Fibroblast of the aortic adventitia (primary cell): ENCODE measurements around the gene MTTP. TPM values are rescaled to one million over a fixed set of nuclear protein-coding genes. Genes with fewer than 3 reads are reported as not detected.

Experiments
- DNase-seq: peaks from one replicate; pipeline ENCODE4 v3.0.0-alpha.2; 2010; ENCODE audit warnings: low read depth
- H3K4me3 ChIP-seq: 2 replicates; pipeline ENCODE4 v1.5.1; 2011; ENCODE audit warnings: low read depth, mild to moderate bottlenecking, control low read depth, low read length, moderate library complexity
- CTCF ChIP-seq: IDR thresholded peaks from 2 replicates; pipeline ENCODE4 v1.5.1; 2011; ENCODE audit warnings: mild to moderate bottlenecking, low read length, control low read depth, inconsistent platforms; ENCODE audit not compliant: insufficient read depth
- total RNA-seq: library from RNA; depleted of rRNA; stranded (reverse); fragments of >200 nt; gene quantifications from 2 replicates; pipeline ENCODE4 v1.2.3, GENCODE V29; 2012; ENCODE audit warnings: low replicate concordance

MTTP gene
- total RNA-seq, 1 donor = 0.09 TPM

DNA sequence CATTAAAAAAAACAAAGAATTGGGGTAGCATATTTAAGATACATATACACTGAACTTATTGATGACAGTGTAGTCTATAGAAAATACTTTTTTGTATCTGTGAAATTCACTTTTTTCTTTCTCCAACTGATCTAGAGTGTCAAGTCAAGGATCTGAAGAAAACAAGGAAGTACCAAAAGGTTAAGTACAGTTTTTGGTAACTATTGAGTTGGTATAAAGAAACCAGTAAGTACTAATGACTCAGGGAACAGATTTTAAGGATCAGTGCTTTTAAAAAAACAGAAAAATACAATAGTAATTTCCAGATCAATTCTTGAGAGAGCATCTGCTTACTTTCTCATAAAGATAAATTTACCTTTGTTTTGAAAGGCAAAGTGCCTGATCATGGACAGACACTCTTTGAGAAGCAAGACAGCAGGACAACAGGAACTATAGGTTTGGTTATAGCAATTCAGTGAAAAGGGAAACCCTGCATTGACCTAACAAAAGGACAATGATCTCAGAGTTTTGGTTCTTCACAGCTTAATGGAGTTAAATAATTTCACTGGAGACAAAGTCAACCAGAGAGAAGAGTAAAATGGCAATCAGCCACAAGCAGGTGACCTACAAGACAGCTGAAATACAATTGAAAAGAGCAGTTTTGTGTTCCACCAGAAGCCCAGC lies 34.2 kb upstream of the MTTP start:
- TF ChIP-seq CTCF = no peak
- H3K4me3 ChIP-seq = no peak overlapping the region
- DNase-seq = no peak

DNA sequence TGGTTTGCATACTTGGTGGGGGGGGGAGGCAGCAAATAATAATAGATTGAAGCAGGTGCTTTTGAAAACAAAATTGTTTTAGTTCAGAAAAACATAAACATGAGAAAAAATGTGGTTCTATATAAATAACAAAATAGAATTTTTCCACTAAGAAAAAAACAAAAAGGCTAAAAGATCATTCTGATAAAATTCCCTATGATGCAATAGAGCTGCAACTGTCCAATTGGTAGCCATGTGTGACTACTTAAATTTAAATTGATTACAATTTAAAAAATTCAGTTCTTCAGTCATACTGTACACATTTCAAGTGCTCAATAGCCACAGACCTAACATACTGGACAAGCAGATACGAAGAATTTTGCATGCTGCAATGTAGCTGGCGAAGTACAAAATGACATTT lies 21.8 kb upstream of the MTTP start:
- no peak overlapping the region for H3K4me3 ChIP-seq
- no peak for TF ChIP-seq CTCF
- no peak for DNase-seq

GRCh38 chr4:99563310-99564186 lies 11.1 kb upstream of the MTTP start, which contains the start of gene TRMT10A:
Gene TRMT10A, minus strand, starts transcription at chr4:99564039. Its CDS starts 4,701 bp downstream, at chr4:99559338.
- DNase-seq = peak; percentile 98
- peak; percentile 0 for TF ChIP-seq CTCF
- H3K4me3 ChIP-seq = peak within 1 kb of the TSS; percentile 86

DNA sequence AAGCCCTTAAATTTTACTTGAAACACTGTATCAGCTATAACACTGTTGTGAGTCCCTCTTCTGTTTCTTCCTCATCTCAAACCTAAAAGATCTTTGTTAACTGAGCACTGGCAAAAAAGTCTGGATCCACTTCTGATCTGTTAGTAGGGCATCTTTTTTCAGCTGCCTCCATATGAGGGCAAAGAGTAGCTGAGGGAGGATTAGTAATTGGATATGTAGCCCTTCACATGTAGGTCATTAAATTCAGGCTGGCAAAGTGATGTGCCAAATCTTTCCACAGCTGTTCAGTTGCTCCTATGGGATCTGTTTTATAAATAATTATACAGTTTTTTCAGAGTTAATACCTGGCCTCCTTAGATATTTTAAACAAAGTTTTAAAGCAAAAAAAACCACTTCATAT lies 9.7 kb upstream of the MTTP start:
- H3K4me3 ChIP-seq = no peak overlapping the region
- no peak for TF ChIP-seq CTCF
- DNase-seq = no peak

- DNase-seq = no peak
- no peak overlapping the region for H3K4me3 ChIP-seq
- TF ChIP-seq CTCF = no peak
Measured at GRCh38 chr4:99571883-99572282, 2.7 kb upstream of the MTTP start.

- TF ChIP-seq CTCF = no peak
- no peak for DNase-seq
Measured at GRCh38 chr4:99572527-99573240, 1.9 kb upstream of the MTTP start.

More at GRCh38 chr4:99572527-99573240, 1.9 kb upstream of the MTTP start:
- no peak overlapping the region for H3K4me3 ChIP-seq
